Hematopoietic multipotent progenitor cell (in vitro differentiated cells): ENCODE data around the gene TAS1R3. TPM values are rescaled to one million over a fixed set of nuclear protein-coding genes. Genes with fewer than 3 reads are reported as not detected.

Experiments
- DNase-seq, 3 donors: peaks; one replicate each; pipeline ENCODE4 v3.0.0-alpha.2; 2011 to 2015; ENCODE audit warnings: low read depth in 2 of 3, low spot score in 2 of 3
- total RNA-seq: library from RNA; depleted of rRNA; stranded (reverse); fragments of >200 nt; gene quantifications from one replicate; pipeline ENCODE4 v1.2.3, GENCODE V29; 2012

Gene TAS1R3
- total RNA-seq, 1 donor = 0.54 TPM

- DNase-seq = no peak
Measured at GRCh38 chr1:1335792-1336248, 4.7 kb downstream of the TAS1R3 start.

GRCh38 chr1:1336446-1336845 lies 5.4 kb downstream of the TAS1R3 start:
- DNase-seq = no peak

DNA sequence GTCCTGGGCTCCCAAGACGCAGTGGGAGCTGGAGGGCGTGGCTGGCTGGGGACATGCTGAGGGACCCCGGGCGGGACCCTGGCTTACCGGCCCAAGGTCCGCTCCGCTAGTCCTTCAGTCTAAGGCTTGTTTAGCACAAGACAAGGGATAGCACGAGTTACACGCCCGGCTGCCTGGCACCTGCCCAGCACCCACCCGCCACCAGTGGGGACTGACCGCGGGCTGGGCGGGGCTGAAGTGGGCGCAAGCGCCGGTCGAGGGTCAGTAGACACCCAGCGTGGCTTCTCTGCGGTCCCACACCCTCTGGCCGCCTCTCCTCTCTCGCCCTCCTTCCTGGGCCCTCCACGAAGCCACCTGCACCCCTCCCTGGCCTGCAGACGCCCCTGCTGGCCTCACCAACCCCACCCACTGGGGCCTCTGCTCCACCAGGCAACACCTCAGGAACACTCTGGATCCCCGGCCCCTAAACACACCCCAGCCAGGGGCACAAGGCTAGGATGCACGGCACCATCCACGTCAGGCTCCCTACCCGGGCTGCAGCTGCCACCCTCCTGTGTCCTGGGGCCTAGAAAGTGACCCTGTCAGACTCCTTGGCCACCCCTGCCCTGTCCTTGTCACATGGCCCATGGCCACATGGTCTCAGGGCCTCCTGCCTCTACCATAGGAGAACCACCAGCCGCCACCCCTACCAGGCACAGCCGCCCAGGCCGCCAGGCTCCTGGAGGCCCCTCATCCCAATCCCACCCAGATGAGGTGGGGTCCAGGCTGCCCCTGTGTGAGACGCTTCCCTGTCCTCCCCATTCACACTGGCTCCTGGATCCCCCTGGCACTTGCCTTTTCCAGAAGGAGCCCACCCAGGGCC lies 6.1 kb downstream of the TAS1R3 start:
- DNase-seq = no peak

DNA sequence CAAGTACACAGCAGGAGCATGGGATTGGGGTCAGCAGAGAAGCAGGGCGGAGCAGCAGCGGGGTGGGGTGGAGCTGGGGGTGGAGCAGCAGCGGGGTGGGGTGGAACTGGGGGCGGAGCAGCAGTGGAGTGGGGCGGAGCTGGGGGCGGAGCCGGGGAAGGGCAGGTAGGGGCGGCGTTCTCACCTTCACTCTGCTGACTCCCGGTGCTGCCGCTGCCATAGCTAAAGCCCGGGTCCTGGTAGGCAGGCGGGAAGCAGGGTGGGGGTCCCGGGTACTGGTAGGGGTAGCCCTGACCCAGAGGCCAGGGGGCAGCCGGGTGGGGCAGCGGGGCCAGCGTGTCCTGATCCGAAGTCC lies 6.7 kb downstream of the TAS1R3 start:
- DNase-seq = no peak

DNA sequence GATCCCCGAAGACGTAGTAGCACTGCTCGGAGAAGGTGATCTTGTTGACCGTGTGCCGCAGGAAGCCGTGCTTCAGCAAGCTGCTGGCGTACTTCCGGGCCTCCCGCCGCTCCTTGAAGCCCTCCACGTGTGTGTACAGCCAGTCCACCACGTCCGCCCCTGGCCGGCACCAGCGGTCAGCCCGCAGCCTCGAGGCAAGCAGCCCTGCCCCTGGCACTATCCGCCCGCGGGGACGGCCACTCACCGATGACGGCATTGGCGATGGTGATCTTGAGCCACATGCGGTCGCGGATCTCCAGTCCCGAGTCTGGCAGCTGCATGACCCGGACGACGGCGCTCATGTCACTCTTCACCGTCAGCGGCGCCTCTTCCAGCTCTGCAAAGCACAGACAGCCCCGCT lies 7.2 kb downstream of the TAS1R3 start:
- no peak for DNase-seq

DNA sequence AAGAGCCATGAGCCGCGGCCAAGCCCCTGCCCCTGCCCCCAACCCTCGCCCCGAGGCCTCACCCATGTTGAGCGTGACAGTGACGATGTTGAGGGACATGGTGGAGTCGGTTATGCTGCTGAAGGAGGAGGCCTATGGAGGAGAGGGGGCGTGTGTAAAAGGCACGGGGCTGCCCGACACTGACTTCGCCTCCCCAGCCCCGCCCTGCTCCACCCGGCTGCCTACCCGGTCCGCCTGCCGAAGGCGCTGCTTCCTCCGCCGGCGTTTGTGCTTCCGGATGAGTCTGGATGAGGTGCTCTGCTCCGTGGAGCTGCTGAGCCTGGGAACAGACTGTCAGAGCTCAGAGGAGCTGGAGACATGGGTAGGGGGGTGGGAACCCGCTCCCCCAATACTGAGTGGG lies 9.1 kb downstream of the TAS1R3 start:
- DNase-seq = no peak

- DNase-seq = no peak
Measured at GRCh38 chr1:1340791-1341548, 9.9 kb downstream of the TAS1R3 start.

- no peak for DNase-seq
Measured at GRCh38 chr1:1341549-1342021, 10.5 kb downstream of the TAS1R3 start.

GRCh38 chr1:1342061-1342562 lies 11.0 kb downstream of the TAS1R3 start:
- no peak for DNase-seq

GRCh38 chr1:1342584-1343115 lies 11.6 kb downstream of the TAS1R3 start:
- no peak for DNase-seq

- no peak for DNase-seq
Measured at GRCh38 chr1:1343811-1344421, 12.8 kb downstream of the TAS1R3 start.

DNA sequence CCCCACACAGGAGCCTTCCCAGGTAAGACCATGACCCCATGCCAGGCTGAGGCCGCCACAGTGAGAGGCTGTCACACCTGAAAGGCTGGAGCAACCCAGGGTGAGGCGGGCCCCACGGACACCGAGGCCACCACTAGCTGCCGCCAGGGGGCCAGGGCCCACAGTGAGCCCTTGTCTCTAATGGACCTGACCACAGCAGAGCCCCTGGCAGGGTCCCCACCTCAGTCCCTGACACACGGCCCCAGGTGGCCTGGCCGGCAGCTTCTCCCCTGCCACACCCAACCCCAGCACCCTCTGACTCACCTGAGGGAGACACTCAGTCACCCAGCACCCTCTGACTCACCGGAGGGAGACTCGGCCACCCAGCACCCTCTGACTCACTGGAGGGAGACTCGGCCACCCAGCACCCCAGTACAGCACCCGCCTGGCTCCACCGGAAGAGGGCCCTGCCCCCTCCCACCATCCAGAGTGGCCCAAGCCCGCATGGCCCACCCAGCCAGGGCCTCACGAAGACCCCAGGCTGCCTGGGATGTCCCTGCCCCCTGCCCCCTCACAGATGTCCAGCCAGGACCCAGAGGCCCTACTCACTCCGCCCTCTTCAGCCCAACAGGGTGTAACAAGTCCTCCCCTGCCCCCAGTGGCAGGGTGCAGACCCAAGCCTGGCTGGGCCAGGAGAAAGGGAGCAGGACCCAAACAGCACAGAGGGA lies 13.7 kb downstream of the TAS1R3 start:
- DNase-seq = no peak

GRCh38 chr1:1345384-1345783 lies 14.3 kb downstream of the TAS1R3 start:
- no peak for DNase-seq

- no peak for DNase-seq
Measured at GRCh38 chr1:1345860-1346500, 14.9 kb downstream of the TAS1R3 start.

DNA sequence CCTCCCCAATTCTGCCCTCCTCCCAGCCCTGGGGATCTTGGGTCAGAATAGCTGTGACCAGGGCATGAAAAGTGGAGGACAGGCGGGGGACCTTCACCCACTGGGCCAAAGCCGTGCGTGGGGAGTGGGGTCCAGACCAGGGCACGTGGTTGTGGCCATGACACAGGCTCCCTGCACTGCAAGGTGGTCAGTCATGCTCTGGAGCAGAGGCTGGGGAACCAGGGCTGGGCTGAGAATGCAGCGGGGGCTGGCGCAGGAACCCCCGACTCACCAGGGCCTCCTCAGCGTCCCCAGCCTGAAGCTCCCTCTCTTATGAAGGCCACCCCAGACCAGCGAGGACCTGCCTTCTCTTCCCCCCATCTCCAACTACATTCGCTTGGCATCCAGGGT lies 15.4 kb downstream of the TAS1R3 start:
- DNase-seq = no peak

DNA sequence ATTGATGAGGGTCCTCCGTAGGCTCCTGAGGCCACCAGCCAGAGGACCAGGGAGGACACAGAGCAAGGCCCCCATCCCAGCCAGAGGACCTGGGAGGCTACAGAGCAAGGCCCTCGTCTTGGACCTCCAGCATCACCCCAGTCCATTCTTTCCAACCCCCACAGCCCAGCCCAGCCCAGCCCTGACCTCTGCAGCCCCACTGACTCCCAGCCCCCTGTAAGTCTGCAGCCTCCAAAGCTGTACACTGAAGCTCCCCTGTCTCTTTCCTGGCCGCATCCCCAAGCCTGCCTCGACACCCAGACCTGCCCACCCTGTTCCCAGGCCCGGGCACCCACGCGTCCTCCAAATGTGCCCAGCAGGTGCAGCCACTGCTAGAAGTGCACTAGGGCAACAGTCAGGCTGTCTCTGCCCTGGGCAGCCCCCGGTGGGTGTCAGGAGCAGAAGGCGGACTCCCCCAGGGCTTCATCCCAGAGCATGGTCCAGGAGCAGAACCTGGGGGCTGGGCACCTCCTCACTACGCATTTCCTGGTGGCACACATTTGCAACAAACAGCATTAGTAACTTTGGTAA lies 16.0 kb downstream of the TAS1R3 start:
- no peak for DNase-seq

GRCh38 chr1:1347663-1348419 lies 16.8 kb downstream of the TAS1R3 start:
- DNase-seq = no peak

- DNase-seq = no peak
Measured at GRCh38 chr1:1348420-1349255, 17.6 kb downstream of the TAS1R3 start.
